Activated CD8-positive, alpha-beta memory T cell treated with anti-CD3 and anti-CD28 coated beads for 4 hours (primary cell): ENCODE results near the gene RALGPS1.
"Not testable (repeated sequence)": the region's sequence is repeated elsewhere in the genome, so short reads cannot be mapped to it uniquely, and the experiment has no call there.

Experiments used
- DNase-seq, 2 donors: peaks; one replicate each; pipeline ENCODE4 v3.0.0-alpha.2; 2020; ENCODE audit warnings: low read depth in 2 of 2

Gene RALGPS1

DNA sequence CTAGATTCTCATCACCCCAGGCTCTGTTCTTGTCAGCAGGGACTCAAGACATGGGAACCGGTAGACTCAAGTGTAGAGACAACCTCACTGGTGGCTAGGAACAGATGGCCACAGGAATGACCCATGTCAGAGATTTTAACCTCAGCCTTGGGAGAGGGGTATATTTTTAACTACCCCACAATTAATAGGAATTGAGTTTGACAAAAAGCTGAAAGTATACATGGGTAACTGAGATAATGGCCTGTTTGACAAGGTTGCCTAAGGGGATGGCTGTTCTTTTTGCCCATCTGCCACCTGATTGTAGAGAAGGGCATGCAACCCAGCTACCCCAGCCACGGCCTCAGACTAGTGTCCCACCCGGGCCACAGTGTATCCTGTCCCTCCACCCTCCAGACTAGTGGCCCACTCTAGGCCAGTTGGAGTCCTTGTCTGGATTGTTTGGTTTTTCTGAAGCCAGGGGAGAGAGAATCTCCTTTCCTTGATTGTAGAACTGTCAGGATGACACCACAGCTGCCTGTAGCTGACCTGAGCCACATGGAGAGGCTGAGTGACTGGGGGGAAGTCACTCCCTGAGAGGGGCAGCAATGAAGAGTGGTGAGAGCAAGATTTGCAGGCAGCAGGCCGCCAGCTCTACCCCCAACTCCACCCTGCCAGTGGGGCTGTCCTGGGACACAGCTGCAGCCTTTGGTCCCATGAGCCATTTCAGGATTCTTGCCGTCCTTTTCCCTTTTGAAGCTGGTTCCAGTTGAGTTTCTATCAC, 222.5 kb downstream of the RALGPS1 start:
- DNase-seq, result no peak

DNA sequence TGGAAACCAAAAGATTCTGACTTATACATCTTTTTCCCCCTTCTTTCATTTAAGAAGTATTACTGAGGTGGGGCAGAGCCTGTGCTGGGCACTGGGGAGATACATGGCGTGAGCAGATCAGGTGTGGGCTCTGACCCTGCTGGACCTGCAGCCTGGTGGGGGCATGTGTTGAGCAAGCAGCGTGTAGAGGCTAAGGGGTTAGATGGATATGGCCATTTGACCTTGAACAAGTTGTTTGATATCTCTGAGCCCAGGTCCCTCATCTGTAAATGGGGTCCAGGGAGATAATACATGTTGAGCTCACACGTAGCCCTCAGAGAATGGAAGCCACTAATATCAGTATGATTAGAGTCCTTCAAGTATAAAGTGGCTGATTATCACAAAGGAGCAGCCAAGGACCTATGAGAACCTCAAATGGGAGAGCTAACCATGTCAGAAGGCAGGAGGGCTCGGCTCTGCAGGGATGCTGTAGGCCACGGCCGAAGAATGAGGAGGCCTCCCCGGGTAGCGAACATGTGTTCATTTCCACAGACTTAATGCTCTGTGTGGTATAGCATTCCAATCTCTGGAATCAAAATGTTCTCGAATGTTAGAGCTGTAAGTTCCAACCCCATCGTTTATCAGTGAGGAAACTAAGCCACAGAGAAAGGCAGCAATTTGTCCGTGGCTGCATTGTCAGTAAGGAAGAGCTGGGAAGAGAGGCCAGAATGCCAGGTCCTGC, 223.2 kb downstream of the RALGPS1 start:
- no peak for DNase-seq

- DNase-seq, result no peak
These were observed 223.9 kb downstream of the RALGPS1 start for GRCh38 chr9:127138444-127138843.

- no peak for DNase-seq
These were observed 224.6 kb downstream of the RALGPS1 start for GRCh38 chr9:127139071-127139731.

DNA sequence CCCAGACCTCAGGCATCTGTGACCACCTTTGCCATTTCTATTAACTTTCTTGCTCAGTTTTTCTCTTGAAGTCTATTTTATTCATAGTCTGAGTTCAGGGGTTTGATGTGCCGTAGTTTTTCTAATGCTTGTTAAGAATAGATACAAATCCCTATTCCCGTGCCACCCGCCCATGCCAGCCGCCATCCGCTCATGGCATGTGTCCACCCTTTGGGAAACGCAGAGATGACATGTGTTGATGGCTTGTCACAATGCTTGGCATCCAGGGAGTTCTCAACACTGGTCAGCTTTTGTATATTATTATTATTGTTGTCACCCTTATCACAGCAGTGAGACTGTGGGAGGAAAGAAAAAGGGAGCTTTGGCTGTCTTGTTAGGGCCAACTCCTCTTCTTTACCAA, 225.2 kb downstream of the RALGPS1 start:
- no peak for DNase-seq

- no peak for DNase-seq
These were observed 225.6 kb downstream of the RALGPS1 start for GRCh38 chr9:127140181-127140580.

DNA sequence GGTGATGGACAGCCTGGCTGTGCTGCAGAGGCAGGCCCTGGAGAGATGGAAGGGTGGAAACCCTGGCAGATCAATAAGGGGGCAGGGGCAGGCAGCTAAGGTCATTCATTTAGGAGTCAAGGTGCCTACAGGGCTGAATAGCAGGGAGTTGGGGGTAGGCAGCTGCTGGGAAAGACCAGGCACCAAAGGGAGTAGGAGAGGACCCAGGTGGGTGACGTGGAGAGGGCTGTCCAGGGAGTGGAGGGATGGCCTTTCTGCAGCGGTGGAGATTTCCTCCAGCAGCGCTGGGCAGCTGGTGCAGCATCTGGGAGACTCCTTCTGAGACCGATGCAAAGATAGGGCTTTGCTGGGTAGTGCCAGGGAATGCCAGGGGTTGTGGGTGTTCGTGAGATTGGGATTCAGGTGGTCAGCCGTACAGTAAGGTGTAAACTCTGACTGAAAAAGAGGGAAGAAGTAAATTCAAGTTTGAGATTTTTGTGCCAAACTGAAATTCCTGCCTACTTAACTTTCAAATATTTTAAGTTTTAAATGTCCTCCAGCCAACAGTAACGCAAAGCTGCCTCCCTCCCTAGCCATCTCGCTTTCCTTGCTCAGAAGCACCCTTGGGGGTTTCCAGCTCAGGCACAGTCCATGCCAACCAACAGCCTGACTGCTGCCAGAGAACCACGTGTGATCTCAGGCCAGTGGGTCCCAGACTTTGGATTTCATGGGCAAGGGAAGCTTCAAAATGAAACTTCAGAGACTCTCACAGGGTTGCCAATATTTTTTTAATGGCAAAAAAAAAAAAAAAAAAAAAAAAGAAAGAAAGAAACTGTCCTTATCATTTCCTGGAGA, 226.5 kb downstream of the RALGPS1 start:
- no peak for DNase-seq

- no peak for DNase-seq
These were observed 227.7 kb downstream of the RALGPS1 start for GRCh38 chr9:127142291-127142690.

- DNase-seq, result no peak
These were observed 228.4 kb downstream of the RALGPS1 start for GRCh38 chr9:127142931-127143464.

DNA sequence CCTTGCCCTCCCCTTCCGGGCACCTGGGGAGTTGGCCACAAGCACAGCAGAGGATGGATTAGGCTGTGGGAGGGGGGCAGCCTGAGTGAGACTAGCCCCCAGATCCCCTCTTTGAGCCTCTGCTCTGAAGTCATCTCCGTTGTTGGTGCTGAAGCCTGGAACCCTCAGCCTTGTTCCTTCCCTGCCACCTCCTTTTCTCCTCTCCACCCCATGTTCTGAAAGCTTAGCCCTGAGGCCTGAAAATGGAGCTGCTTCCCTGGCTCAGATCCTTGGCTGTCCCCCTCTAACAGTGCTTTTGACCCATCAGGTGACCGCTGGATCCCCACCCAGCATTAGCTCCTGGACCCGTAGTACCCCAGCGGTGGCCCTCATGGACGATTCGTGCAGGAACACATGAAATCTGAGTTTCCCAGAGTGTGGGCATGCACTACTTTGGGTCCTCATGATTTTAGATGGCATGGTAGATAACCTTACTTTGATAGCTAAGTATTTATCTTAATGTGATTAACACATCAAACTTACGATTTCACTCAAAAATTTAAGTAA, 229.4 kb downstream of the RALGPS1 start:
- no peak for DNase-seq

DNA sequence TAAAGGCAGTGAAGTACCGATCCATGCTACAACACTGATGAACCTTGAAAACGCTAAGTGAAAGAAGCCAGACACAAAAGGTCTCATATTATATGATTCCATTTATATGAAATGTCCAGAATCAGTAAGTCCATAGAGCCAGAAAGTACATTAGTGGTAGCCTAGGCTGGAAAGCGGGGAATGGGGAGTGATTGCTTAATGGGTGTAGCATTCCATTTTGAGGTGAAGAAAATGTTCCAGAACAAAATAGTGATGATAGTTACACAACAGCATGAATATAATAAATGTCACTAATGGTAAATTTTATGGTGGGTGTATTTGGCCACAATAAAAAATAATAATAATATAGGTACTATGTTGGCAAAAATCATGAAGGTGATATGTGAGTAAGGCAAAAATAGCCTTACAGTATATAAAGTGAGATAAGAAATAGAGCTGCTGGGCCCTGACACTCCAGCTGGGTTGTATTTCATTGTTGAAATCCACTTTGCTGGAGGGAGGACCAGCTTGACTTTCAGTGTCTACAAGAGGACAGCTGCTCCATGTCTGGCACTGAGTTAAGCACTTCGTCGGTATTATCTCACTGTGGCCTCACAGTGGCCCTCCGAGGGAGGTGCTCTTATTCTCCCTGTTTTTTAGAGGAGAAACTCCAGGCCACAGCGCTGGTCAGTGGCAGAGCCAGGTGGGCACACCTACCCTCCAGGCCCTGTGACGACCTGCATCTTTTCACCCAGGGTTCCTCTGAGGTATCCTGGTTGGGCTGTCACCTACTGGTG, 230.3 kb downstream of the RALGPS1 start:
- no peak for DNase-seq

- not testable (repeated sequence) for DNase-seq
These were observed 232.3 kb downstream of the RALGPS1 start for GRCh38 chr9:127146841-127147240.

DNA sequence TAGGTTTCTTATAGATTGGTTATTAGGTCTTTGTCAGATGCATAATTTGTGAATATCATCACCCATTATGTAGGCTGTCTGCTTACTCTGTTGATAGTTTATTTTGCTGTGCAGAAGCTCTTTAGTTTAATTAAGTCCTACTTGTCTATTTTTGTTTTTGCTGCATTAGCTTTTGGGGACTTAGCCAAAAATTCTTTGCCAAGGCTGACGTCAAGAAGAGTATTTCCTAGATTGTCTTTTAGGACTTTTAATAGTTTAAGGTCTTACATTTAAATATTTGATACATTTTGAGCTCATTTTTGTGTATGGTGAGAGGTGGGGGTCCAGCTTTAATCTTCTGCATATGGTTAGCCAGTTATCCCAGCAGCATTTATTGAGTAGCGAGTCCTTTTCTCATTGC, 232.7 kb downstream of the RALGPS1 start:
- no peak for DNase-seq

GRCh38 chr9:127148014-127148413, 233.4 kb downstream of the RALGPS1 start:
- DNase-seq, result no peak

DNA sequence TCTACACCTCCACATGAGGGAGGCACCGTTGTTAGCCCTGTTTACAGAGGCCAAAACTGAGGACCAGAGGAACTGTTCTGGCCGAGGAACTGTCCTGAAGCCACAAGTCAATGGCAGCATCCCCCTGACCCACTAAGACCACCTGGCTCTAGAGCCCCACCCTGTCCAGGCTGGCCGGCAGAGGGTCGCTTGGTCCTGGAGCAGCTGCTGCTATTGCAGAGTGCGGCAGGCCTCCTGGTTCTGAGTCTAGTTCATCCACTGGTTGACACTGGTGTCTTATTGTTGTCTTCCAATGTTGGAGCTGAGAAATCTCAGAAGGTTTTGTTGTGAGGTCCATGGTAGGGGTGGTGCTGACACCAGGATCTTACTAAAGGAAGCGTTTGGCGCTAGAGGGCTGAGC, 234.4 kb downstream of the RALGPS1 start:
- DNase-seq, result no peak

DNA sequence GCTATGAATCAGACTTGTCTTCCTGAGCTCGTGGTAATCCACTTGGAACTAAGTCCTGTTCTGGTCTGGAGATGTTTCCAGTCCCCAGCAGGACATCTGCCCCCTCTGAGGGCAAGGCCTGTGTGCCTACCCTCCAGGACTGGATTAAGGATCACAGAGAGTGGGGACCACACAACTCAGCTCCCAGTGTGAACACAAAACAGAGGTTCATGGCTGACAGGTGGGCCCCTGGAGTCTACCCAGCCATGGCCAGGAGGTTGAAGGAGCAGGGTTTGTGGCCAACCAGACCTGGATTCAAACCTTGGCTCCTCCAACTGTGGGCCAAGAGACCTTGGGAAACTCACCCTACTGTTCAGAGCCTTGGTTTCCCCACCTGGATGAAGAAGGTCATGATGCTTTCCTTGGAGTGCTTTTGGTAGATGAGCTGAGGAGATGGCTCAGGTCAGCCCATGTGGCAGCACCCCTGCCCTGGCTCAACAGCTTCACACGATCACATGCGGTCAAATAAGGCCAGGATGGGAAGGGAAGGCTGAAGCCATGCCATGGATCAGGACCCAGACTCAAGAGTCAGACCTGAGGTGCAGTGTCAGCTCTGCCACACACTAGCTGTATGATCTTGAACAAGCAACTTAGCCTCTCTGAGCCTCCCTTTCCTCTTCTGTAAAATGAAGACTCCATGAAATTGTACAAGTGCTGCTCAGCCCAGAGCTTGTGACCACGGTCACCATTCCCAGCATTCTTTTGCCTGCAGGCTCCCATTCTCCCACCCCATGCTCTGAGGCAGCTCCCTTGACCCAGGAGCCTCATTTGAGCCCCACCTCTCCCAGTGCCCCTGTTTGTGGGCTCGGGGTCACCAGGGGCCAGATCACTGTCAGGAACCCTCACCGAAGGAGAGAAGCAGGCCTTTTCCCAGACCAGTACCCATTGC, 235.1 kb downstream of the RALGPS1 start:
- no peak for DNase-seq

- DNase-seq, result no peak
These were observed 238.9 kb downstream of the RALGPS1 start for GRCh38 chr9:127153501-127153900.

- DNase-seq, result no peak
These were observed 239.4 kb downstream of the RALGPS1 start for GRCh38 chr9:127154003-127154389.

GRCh38 chr9:127154390-127155191, 240.0 kb downstream of the RALGPS1 start:
- no peak for DNase-seq
